Panc1 (cell line): ENCODE results near the gene RCOR1.

Experiments
- CTCF ChIP-seq: fragments of 450-650 bp; IDR thresholded peaks from 2 replicates; pipeline ENCODE4 v1.5.1; 2017; ENCODE audit warnings: mild to moderate bottlenecking
- POLR2AphosphoS5 ChIP-seq: IDR thresholded peaks from 2 replicates; pipeline ENCODE4 v1.6.1; 2012; ENCODE audit warnings: mild to moderate bottlenecking, low read depth, low read length, moderate library complexity
- REST ChIP-seq, 2 experiments: IDR thresholded peaks; 2 replicates each; pipeline ENCODE4 v1.6.1; 2011 to 2012; ENCODE audit warnings: low read depth in 2 of 2, control low read depth in 1 of 2, low read length in 1 of 2, mild to moderate bottlenecking in 1 of 2, moderate library complexity in 1 of 2; ENCODE audit not compliant: insufficient read depth in 1 of 2
- SIN3A ChIP-seq: IDR thresholded peaks from 2 replicates; pipeline ENCODE4 v1.6.1; 2012; ENCODE audit warnings: low read depth, mild to moderate bottlenecking, low read length, moderate library complexity, borderline replicate concordance; ENCODE audit not compliant: insufficient read depth
- TCF7L2 ChIP-seq: IDR thresholded peaks from 2 replicates; pipeline ENCODE4 v1.6.1; 2011; ENCODE audit warnings: mild to moderate bottlenecking, low read depth, low read length, inconsistent platforms

- no peak for TF ChIP-seq CTCF
- no peak for TF ChIP-seq POLR2AphosphoS5
- TF ChIP-seq REST (IDR thresholded peaks at IDR 0.05; ENCODE audit: insufficient read depth in 1 of 2, low read depth in 2 of 2, low read length in 1 of 2): no peak
- TF ChIP-seq TCF7L2: no peak
- no peak for TF ChIP-seq SIN3A
These were observed 48.3 kb upstream of the RCOR1 start for GRCh38 chr14:102544046-102544746.
